Uterus (tissue), 2 donors: ENCODE data around the gene MALL.

Source experiments
- POLR2A ChIP-seq, 2 donors: fragments of 450-650 bp; IDR thresholded peaks; one replicate each; pipeline ENCODE4 v1.6.1; 2016; ENCODE audit warnings: antibody characterized with exemption in 2 of 2, mild to moderate bottlenecking in 1 of 2, moderate library complexity in 1 of 2
- TF ChIP-seq, protein P1 (sequence below), 4 experiments: fragments of 200-600 bp in 2 of 4; fragments of 450-650 bp in 2 of 4; sonication (generic) in 2 of 4; IDR thresholded peaks; one replicate each; pipeline ENCODE4 v1.5.1; 2016 to 2019; ENCODE audit warnings: antibody characterized with exemption in 4 of 4, mild to moderate bottlenecking in 2 of 4, moderate library complexity in 1 of 4

DNA sequence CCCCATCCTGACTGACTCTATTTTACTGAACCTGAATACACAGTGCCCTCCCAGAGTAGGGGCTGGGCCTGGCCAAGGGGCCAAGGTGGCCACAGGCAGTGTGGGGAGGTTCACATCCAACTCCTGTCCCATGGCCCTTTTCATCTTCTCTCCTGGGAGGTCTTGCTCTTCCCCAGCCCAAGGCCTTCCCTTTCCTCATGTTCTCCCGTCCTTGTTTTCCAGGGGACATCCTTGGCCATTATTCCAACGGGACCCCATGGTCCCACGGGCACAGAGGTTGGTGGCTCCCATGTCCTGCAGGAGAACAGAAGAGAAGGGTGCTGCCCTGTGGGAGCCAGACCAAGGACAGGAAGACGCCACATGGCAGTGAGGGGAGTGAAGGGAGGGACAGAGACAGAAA lies 10.4 kb downstream of the MALL start:
- TF ChIP-seq, protein P1, sequence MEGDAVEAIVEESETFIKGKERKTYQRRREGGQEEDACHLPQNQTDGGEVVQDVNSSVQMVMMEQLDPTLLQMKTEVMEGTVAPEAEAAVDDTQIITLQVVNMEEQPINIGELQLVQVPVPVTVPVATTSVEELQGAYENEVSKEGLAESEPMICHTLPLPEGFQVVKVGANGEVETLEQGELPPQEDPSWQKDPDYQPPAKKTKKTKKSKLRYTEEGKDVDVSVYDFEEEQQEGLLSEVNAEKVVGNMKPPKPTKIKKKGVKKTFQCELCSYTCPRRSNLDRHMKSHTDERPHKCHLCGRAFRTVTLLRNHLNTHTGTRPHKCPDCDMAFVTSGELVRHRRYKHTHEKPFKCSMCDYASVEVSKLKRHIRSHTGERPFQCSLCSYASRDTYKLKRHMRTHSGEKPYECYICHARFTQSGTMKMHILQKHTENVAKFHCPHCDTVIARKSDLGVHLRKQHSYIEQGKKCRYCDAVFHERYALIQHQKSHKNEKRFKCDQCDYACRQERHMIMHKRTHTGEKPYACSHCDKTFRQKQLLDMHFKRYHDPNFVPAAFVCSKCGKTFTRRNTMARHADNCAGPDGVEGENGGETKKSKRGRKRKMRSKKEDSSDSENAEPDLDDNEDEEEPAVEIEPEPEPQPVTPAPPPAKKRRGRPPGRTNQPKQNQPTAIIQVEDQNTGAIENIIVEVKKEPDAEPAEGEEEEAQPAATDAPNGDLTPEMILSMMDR (IDR thresholded peaks at IDR 0.05): no peak
- no peak for TF ChIP-seq POLR2A (IDR thresholded peaks at IDR 0.05)
